NB4 (cell line): Measurements from ENCODE around the gene SERTAD3.
A peak's percentile ranks its signal among the peaks of the same experiment; 100 is the strongest.
"Not testable (repeated sequence)": the region's sequence is repeated elsewhere in the genome, so short reads cannot be mapped to it uniquely, and the experiment has no call there.

ENCODE experiments used
- DNase-seq: peaks from one replicate; pipeline ENCODE4 v3.0.0; 2010; ENCODE audit warnings: low read depth
- H3K4me3 ChIP-seq: one replicate; pipeline ENCODE4 v1.5.1; 2011; ENCODE audit warnings: mild to moderate bottlenecking, low read depth, low read length, moderate library complexity
- MYC ChIP-seq: IDR thresholded peaks from 2 replicates; pipeline ENCODE4 v1.6.1; 2011; ENCODE audit warnings: low read depth, low read length
- POLR2A ChIP-seq: IDR thresholded peaks from 2 replicates; pipeline ENCODE4 v1.6.1; 2011; ENCODE audit warnings: mild to moderate bottlenecking; ENCODE audit not compliant: insufficient read length; ENCODE audit errors: extremely low read depth
- TF ChIP-seq, protein P1 (sequence below): IDR thresholded peaks from one replicate; pipeline ENCODE4 v1.5.1; 2012; ENCODE audit warnings: low read depth, low read length
- TF ChIP-seq, protein P2 (sequence below): IDR thresholded peaks from 2 replicates; pipeline ENCODE4 v1.6.1; 2011; ENCODE audit warnings: low read depth, low read length

SERTAD3 gene

DNA sequence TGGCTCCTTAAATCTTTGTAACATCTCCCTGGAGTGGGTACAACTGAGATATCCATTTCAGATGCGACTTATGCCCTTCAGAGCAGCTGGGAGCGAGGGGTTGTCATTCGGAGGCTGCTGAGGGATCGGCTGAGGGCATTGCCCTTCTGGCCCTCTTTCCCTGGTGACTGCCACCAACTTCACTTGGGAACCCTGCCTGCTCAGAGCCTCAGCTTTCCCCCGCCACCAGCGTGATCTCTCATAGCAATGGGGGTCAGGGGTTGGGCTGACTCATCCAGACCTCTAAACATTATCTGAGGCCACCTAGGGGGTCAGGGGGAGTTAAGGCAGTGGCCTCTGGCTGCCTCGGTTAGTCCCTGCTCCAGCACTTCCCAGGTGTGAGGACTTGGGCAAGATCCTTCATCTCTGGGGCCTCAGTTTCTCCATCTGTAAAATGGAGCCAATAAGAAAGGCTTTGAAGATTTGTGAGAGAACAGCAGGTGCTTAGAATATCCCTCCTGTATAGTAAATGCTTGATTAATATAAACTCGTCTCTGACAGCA is 32.1 kb downstream of the SERTAD3 start:
- DNase-seq, result no peak
- TF ChIP-seq, protein P1, sequence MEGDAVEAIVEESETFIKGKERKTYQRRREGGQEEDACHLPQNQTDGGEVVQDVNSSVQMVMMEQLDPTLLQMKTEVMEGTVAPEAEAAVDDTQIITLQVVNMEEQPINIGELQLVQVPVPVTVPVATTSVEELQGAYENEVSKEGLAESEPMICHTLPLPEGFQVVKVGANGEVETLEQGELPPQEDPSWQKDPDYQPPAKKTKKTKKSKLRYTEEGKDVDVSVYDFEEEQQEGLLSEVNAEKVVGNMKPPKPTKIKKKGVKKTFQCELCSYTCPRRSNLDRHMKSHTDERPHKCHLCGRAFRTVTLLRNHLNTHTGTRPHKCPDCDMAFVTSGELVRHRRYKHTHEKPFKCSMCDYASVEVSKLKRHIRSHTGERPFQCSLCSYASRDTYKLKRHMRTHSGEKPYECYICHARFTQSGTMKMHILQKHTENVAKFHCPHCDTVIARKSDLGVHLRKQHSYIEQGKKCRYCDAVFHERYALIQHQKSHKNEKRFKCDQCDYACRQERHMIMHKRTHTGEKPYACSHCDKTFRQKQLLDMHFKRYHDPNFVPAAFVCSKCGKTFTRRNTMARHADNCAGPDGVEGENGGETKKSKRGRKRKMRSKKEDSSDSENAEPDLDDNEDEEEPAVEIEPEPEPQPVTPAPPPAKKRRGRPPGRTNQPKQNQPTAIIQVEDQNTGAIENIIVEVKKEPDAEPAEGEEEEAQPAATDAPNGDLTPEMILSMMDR, result no peak
- TF ChIP-seq, protein P2, sequence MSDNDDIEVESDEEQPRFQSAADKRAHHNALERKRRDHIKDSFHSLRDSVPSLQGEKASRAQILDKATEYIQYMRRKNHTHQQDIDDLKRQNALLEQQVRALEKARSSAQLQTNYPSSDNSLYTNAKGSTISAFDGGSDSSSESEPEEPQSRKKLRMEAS, result no peak
- TF ChIP-seq POLR2A, result no peak
- no peak for TF ChIP-seq MYC
- no peak overlapping the region for H3K4me3 ChIP-seq

- TF ChIP-seq, protein P1, result no peak
- TF ChIP-seq POLR2A (no peak), MYC (no peak)
- TF ChIP-seq, protein P2, result no peak
- no peak for DNase-seq
- H3K4me3 ChIP-seq, result no peak overlapping the region
Observed at GRCh38 chr19:40411125-40411842, 32.9 kb downstream of the SERTAD3 start.

GRCh38 chr19:40410030-40410389 is 34.1 kb downstream of the SERTAD3 start:
- no peak overlapping the region for H3K4me3 ChIP-seq
- no peak for DNase-seq
- TF ChIP-seq MYC (no peak), POLR2A (no peak)
- TF ChIP-seq, protein P2, result no peak
- TF ChIP-seq, protein P1, result no peak

GRCh38 chr19:40408598-40408925 is 35.6 kb downstream of the SERTAD3 start:
- not testable (repeated sequence) for DNase-seq, H3K4me3 ChIP-seq

DNA sequence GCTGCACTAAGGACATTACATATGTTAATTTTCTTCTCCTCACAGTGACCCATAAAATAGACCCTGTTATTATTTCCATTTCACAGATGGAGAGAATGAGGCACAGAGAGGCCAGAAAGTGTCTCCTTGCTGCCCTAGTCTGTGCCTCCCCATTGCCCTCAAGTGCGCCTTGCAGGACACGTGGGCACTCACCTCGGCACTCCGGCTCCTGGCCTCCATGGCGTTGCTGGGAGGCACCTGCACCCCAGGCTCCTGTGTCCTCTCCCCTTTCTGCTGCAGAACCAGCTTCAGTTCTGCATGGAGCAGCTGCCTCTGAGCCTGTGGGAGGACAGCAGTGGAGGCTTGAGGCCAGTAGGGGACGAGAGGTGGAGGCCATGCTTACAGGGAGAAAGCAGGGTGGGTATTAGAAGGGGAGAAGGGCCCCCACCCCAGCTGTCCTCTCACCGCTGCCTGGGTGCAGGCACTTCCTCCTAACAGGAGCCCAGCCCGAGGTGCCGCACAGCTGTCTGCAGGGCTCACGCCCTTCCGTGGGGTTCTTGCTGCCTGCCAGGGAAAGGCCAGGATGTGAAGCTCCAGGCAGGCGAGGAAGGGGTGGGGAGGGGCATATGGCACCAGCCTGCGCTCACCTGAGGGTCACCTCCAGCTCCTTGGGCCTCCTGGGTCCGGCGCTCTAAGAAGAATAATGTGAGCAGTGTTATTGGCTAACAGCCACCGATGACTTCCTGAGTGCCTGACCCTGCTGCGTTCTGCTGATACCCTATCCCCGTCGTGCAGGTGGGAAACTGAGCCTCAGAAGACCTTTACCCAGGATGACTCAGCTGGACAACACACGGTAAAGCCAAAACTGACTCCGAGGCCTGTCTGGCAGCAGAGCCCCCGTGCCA is 36.2 kb downstream of the SERTAD3 start:
- TF ChIP-seq MYC (no peak), POLR2A (no peak)
- TF ChIP-seq, protein P1, result no peak
- TF ChIP-seq, protein P2, result no peak

More for the DNA sequence above, 36.2 kb downstream of the SERTAD3 start:
- peak; percentile 23 for DNase-seq
- H3K4me3 ChIP-seq, result no peak overlapping the region
